GM12891 (cell line): ENCODE measurements around the gene SNTG2.

ENCODE experiments used
- POLR2A ChIP-seq: IDR thresholded peaks from 2 replicates; pipeline ENCODE4 v1.6.1; 2011; ENCODE audit warnings: low read depth, low read length, control low read depth
- POLR2AphosphoS5 ChIP-seq: IDR thresholded peaks from 2 replicates; pipeline ENCODE4 v1.6.1; 2011; ENCODE audit warnings: low read depth, low read length, control low read depth
- POU2F2 ChIP-seq: IDR thresholded peaks from 2 replicates; pipeline ENCODE4 v1.6.1; 2011; ENCODE audit warnings: low read depth, mild to moderate bottlenecking, control low read depth, low read length, moderate library complexity
- TAF1 ChIP-seq: IDR thresholded peaks from 2 replicates; pipeline ENCODE4 v1.6.1; 2011; ENCODE audit warnings: low read depth, low read length, control low read depth

GRCh38 chr2:1209761-1210160 is 259.1 kb downstream of the SNTG2 start:
- TF ChIP-seq POLR2A (no peak), POU2F2 (no peak), TAF1 (no peak), POLR2AphosphoS5 (no peak)
